ENCODE results near the gene INPP4B.

GRCh38 chr4:142156256-142156655 is 689.8 kb downstream of the INPP4B start:
- TF ChIP-seq POLR2A (IDR thresholded peaks at IDR 0.05; ENCODE audit: borderline replicate concordance, extremely low read depth, insufficient read depth, insufficient read length) (no peak), JUND (IDR thresholded peaks at IDR 0.05) (no peak), CTCF (IDR thresholded peaks at IDR 0.05 in 2 of 3, conservative IDR thresholded peaks at IDR 0.05 in 1 of 3; ENCODE audit: borderline replicate concordance in 1 of 3, insufficient read depth in 1 of 3, low read depth in 2 of 3, low read length in 2 of 3) (no peak), POLR2AphosphoS5 (IDR thresholded peaks at IDR 0.05; ENCODE audit: low read depth, low read length) (no peak), EZH2 (IDR thresholded peaks at IDR 0.05) (no peak), YY1 (IDR thresholded peaks at IDR 0.05; ENCODE audit: extremely low read depth, insufficient replicate concordance, low read depth, low read length) (no peak), TCF7L2 (IDR thresholded peaks at IDR 0.05; ENCODE audit: borderline replicate concordance, extremely low read depth, insufficient read depth, insufficient read length) (no peak), EZH2phosphoT487 (IDR thresholded peaks at IDR 0.05; ENCODE audit: borderline replicate concordance) (no peak), EGR1 (IDR thresholded peaks at IDR 0.05; ENCODE audit: low read depth) (no peak)
- TF ChIP-seq, protein P1, sequence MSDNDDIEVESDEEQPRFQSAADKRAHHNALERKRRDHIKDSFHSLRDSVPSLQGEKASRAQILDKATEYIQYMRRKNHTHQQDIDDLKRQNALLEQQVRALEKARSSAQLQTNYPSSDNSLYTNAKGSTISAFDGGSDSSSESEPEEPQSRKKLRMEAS (IDR thresholded peaks at IDR 0.05): no peak
